Right lobe of liver (tissue), 6 donors: ENCODE measurements around the gene PTH2. TPM values are rescaled to one million over a fixed set of nuclear protein-coding genes. Genes with fewer than 3 reads are reported as not detected.
"Not testable (repeated sequence)": the region's sequence is repeated elsewhere in the genome, so short reads cannot be mapped to it uniquely, and the experiment has no call there.

Experiments used
- ATAC-seq, 4 donors: fragments of 200-7000 bp; cut with Tn5 transposase; one replicate each; pipeline ENCODE4 v1.9.1; 2020; ENCODE audit warnings: mild to moderate bottlenecking in 4 of 4, moderate library complexity in 4 of 4
- DNase-seq, 3 donors: peaks; one replicate each; pipeline ENCODE4 v3.0.0-alpha.2; 2020
- H3K27ac ChIP-seq, 3 donors: fragments of 200-600 bp; one replicate each; pipeline ENCODE4 v1.8.0; 2022
- H3K27me3 ChIP-seq, 2 donors: fragments of 200-600 bp; one replicate each; pipeline ENCODE4 v1.8.0; 2022
- H3K36me3 ChIP-seq, 4 donors: fragments of 200-600 bp; sonication (generic) in 1 of 4; one replicate each; pipeline versions ENCODE4 v1.5.1 to v1.8.0; 2017 to 2022; ENCODE audit warnings: control low read depth in 1 of 4
- H3K4me1 ChIP-seq, 4 donors: fragments of 200-600 bp; sonication (generic) in 1 of 4; one replicate each; pipeline versions ENCODE4 v1.5.1 to v1.8.0; 2017 to 2022; ENCODE audit warnings: control low read depth in 1 of 4
- H3K4me3 ChIP-seq, 3 donors: fragments of 200-600 bp; one replicate each; pipeline ENCODE4 v1.8.0; 2022
- H3K9me3 ChIP-seq, 4 donors: fragments of 200-600 bp; sonication (generic) in 1 of 4; one replicate each; pipeline versions ENCODE4 v1.5.1 to v1.8.0; 2017 to 2022; ENCODE audit warnings: control low read depth in 1 of 4
- POLR2A ChIP-seq: fragments of 450-650 bp; IDR thresholded peaks from one replicate; pipeline ENCODE4 v1.6.1; 2017; ENCODE audit warnings: antibody characterized with exemption, mild to moderate bottlenecking
- WGBS: methylation state at CpG from one replicate; pipeline ENCODE4 v1.1.6; 2018; ENCODE audit warnings: low coverage, low lambda C conversion rate; ENCODE audit not compliant: insufficient coverage; ENCODE audit errors: missing lambda C conversion rate; 5-methylcytosine and 5-hydroxymethylcytosine counted together
- intact Hi-C, 2 donors: fragments of 100-400 bp; cut with DNase I; formaldehyde crosslinking; loops; one replicate each; pipeline versions ENCODE4 v1.11.2 to v1.14.1; 2022
- total RNA-seq, 6 experiments: library from RNA; depleted of rRNA in 2 of 6; stranded (reverse); fragments of >200 nt in 2 of 6; fragmentation: NEBNext Ultra II Directional in 3 of 6; extraction: Animal tissue kit (Norgen Biotek cat#: 25700) in 3 of 6; gene quantifications; one replicate each; pipeline versions ENCODE4 v1.1.0 to v1.2.4, GENCODE V29; 2016 to 2023
- TF ChIP-seq, protein P1 (sequence below), 4 donors: fragments of 200-600 bp in 3 of 4; fragments of 450-650 bp in 1 of 4; IDR thresholded peaks; one replicate each; pipeline versions ENCODE4 v1.5.1 to v1.8.0; 2016 to 2022; ENCODE audit warnings: antibody characterized with exemption in 4 of 4, mild to moderate bottlenecking in 2 of 4
- donor health status: DM: no; HTN: yes; CAD: no.
- donor health status: DM: no; HTN: no; CAD: no.
- donor health status: DM: no; HTN: no; CAD: no.
- donor health status: DM: no; HTN: yes; CAD: no.
- donor health status: DM: no; HTN: yes; CAD: no.

PTH2 gene
- total RNA-seq, 6 experiments from 2014 or later = not detected

DNA sequence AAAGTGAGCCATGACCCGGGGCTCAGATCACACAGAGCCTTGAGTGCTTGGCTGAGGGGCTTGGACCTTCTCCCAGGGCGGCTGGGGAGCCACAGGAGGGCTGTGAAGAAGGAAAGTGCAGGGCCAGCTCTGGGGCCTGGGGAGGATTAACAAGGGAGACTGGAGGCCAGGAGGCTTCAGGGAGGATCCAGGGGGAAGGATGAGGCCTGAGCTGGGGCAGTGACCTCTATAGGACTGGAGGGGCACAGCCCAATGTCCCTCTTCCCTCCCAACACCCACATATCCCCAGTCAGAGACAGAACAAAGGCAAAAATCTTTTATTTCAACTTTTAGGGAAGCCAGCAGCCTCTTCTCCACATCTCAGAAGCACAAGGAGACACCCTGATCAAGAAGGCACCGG, 22.8 kb upstream of the PTH2 start:
- WGBS = 88% methylated on average over 1 of the region's 3 CpGs
- Histone ChIP-seq H3K4me1 (peaks cover 0 to 8% (median 0%) of the 10 kb centered on the region in 4 donors), H3K27ac (no peak overlapping the region)

DNA sequence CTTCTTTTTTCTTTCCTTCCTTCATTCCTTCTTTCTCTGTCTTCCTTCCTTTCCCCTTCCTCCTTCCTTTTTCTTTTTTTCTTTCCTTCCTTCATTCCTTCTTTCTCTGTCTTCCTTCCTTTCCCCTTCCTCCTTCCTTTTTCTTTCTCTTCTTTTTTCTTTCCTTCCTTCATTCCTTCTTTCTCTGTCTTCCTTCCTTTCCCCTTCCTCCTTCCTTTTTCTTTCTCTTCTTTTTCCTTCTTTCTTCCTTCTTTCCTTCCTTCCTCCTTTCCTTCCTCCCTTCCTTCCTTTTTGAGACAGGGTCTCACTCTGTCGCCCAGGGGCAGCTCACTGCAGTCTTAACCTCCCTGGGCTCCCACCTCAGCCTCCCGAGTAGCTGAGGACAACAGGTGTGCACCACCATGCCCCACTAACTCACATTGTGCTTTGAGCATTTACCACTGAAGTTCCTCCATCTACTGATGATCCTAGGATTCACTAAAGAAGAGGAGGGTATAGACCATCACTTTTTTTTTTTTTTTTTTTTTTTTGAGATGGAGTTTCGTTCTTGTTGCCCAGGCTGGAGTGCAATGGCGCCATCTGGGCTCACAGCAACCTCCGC, 21.0 kb upstream of the PTH2 start:
- intact Hi-C loops, H3K36me3 ChIP-seq: not testable (repeated sequence)

More for the DNA sequence above, 22.8 kb upstream of the PTH2 start:
- no peaks in the 10 kb centered on the region for H3K27me3 ChIP-seq
- TF ChIP-seq, protein P1, sequence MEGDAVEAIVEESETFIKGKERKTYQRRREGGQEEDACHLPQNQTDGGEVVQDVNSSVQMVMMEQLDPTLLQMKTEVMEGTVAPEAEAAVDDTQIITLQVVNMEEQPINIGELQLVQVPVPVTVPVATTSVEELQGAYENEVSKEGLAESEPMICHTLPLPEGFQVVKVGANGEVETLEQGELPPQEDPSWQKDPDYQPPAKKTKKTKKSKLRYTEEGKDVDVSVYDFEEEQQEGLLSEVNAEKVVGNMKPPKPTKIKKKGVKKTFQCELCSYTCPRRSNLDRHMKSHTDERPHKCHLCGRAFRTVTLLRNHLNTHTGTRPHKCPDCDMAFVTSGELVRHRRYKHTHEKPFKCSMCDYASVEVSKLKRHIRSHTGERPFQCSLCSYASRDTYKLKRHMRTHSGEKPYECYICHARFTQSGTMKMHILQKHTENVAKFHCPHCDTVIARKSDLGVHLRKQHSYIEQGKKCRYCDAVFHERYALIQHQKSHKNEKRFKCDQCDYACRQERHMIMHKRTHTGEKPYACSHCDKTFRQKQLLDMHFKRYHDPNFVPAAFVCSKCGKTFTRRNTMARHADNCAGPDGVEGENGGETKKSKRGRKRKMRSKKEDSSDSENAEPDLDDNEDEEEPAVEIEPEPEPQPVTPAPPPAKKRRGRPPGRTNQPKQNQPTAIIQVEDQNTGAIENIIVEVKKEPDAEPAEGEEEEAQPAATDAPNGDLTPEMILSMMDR (IDR thresholded peaks at IDR 0.05) = no peak
- TF ChIP-seq POLR2A = no peak
- no peak overlapping the region for H3K4me3 ChIP-seq
- H3K36me3 ChIP-seq = peaks cover 0 to 3% (median 2%) of the 10 kb centered on the region in 4 donors
- ATAC-seq (no peak), DNase-seq (no peak)
- intact Hi-C loops = no loop called here
- H3K9me3 ChIP-seq = no peaks in the 10 kb centered on the region

DNA sequence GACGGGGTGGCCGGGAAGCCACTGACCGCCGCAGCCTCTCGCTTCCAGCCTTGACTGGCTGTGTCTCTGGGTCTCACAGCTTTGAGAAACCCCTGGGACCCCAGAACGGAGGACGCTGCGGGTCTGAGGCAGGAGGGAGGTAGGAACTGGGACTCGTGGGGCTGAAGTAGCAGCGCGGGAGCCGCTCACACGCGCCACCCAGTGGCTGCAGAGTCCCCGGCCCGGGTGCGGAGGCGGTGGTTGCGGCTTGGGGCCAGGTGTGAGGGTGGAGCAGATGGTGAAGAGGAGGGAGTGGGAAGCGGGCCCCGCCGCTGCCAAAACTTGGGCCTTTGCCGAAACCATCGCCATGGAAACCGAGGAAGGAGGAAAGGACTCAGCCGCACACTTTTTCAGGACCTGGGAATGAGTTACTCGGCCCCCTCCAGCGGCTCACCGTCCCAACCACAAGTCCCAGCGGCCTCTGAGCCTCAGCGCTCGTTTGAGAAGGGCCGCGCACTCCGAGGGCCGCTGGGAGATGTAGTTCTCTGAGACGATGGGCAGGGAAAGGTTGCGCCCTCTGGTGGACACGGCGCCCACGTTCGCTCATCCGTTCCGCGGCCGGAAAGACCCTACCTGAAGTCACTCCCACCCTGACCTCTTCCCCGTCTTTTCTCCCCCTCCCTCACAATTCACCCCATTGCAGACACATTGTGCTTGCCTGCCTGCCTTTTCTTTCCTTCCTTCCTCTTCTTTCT, 20.3 kb upstream of the PTH2 start:
- peak; percentile 94 for DNase-seq
- Histone ChIP-seq H3K36me3 (peaks cover 0 to 3% (median 2%) of the 10 kb centered on the region in 4 donors), H3K27ac (peak overlapping the region; percentile 2 to 40 (median 35)), H3K4me3 (peak overlapping the region; percentile 70 to 80 (median 76)), H3K9me3 (no peaks in the 10 kb centered on the region), H3K4me1 (no peaks in the 10 kb centered on the region), H3K27me3 (no peaks in the 10 kb centered on the region)
- intact Hi-C loops = loop anchor here in 1 of 2 donors (2.0 kb wide), 1 partner anchor 51 kb away; no protein-coding TSS in a partner anchor
- peak; percentile 79 to 93 (median 88) for ATAC-seq
- 0% methylated on average over 17 of the region's 47 CpGs for WGBS
- TF ChIP-seq, protein P1 (IDR thresholded peaks at IDR 0.05) = peak; percentile 73 to 83 (median 77)
- peak; percentile 13 for TF ChIP-seq POLR2A

More for the DNA sequence above, 21.0 kb upstream of the PTH2 start:
- DNase-seq, H3K4me3 ChIP-seq, H3K9me3 ChIP-seq, H3K27ac ChIP-seq, H3K27me3 ChIP-seq, H3K4me1 ChIP-seq, ATAC-seq: not testable (repeated sequence)
- WGBS = 63% methylated on average over 4 of the region's 5 CpGs

DNA sequence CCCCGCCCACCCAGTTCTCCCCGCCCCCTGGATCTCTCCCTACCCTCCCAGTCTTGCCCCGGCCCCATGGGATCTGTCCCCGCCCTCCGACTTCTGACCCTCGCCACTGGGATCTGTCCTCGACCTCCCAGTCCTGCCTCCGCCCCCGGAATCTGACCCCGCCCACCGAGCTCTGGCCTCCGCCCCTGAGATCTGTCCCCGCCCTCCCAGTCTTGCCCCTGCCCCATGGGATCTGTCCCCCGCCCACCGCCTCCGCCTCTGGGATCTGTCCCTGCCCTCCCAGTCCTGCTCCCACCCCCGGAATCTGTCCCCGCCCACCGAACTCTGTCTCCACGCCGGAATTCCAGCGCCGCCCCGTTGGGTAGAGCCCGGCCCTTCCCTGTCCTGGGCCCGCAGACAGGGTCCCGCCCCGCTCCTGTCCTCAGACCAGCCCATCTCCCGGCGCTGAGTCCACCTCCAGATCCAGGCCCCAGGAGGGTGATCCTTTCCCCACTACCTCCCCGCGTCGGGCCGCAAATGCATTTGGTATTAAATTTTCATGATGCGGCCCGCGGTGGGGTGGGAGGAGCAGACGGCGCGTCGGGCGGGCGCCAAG, 19.6 kb upstream of the PTH2 start:
- no peaks in the 10 kb centered on the region for H3K4me1 ChIP-seq
- no peaks in the 10 kb centered on the region for H3K27me3 ChIP-seq
- TF ChIP-seq, protein P1 (IDR thresholded peaks at IDR 0.05) = no peak
- peak; percentile 28 for TF ChIP-seq POLR2A

More for the DNA sequence above, 19.6 kb upstream of the PTH2 start:
- DNase-seq (peak; percentile 95 to 97 (median 97)), ATAC-seq (peak; percentile 71 to 83 (median 79))
- WGBS = 4% methylated on average over 29 of the region's 43 CpGs
- Histone ChIP-seq H3K9me3 (no peaks in the 10 kb centered on the region), H3K4me3 (peak overlapping the region; percentile 70 to 80 (median 76)), H3K36me3 (peaks cover 0 to 3% (median 2%) of the 10 kb centered on the region in 4 donors), H3K27ac (peak overlapping the region; percentile 2 to 40 (median 35))
- intact Hi-C loops = loop anchor here in 1 of 2 donors (2.0 kb wide), 1 partner anchor 50 kb away; no protein-coding TSS in a partner anchor
